Chondrocyte (in vitro differentiated cells): Measurements from ENCODE around the gene RBM34. TPM values are rescaled to one million over a fixed set of nuclear protein-coding genes. Genes with fewer than 3 reads are reported as not detected.
A peak's percentile ranks its signal among the peaks of the same experiment; 100 is the strongest.

ENCODE experiments used
- DNase-seq: peaks from one replicate; pipeline ENCODE4 v3.0.0; 2021; ENCODE audit warnings: mixed read lengths, low spot score
- H3K27ac Mint-ChIP-seq: one replicate; pipeline ENCODE4 v1.8.0; 2021; ENCODE audit warnings: mild to moderate bottlenecking, moderate library complexity, mixed read lengths; ENCODE audit not compliant: unreplicated experiment
- H3K27me3 Mint-ChIP-seq: 2 replicates; pipeline ENCODE4 v1.8.0; 2021; ENCODE audit warnings: low read depth, mixed read lengths
- H3K36me3 Mint-ChIP-seq: 2 replicates; pipeline ENCODE4 v1.8.0; 2021; ENCODE audit warnings: low read depth, mixed read lengths
- H3K4me1 Mint-ChIP-seq: 2 replicates; pipeline ENCODE4 v1.8.0; 2021; ENCODE audit warnings: low read depth, mild to moderate bottlenecking, mixed read lengths
- H3K4me3 Mint-ChIP-seq: one replicate; pipeline ENCODE4 v1.8.0; 2021; ENCODE audit warnings: mild to moderate bottlenecking, moderate library complexity, mixed read lengths; ENCODE audit not compliant: unreplicated experiment
- H3K9me3 Mint-ChIP-seq: 2 replicates; pipeline ENCODE4 v1.8.0; 2021; ENCODE audit warnings: low read depth, mixed read lengths
- CTCF ChIP-seq: fragments of 200-600 bp; sonication (generic); IDR thresholded peaks from 2 replicates; pipeline ENCODE4 v1.5.0; 2021; ENCODE audit warnings: antibody characterized with exemption, mild to moderate bottlenecking, moderate library complexity
- total RNA-seq: library from RNA; stranded (reverse); gene quantifications from 3 replicates; pipeline ENCODE4 v1.2.1, GENCODE V29; 2021

RBM34 gene
- total RNA-seq, 1 donor from 2014 or later, result 67.6 TPM

- H3K27me3 Mint-ChIP-seq, result no peaks in the 10 kb centered on the region
- H3K9me3 Mint-ChIP-seq, result no peaks in the 10 kb centered on the region
- no peak for DNase-seq
- H3K4me3 Mint-ChIP-seq, result no peak overlapping the region
- peaks cover 22% of the 10 kb centered on the region for H3K36me3 Mint-ChIP-seq
- peaks cover 14% of the 10 kb centered on the region for H3K4me1 Mint-ChIP-seq
- no peak for TF ChIP-seq CTCF
- H3K27ac Mint-ChIP-seq, result no peak overlapping the region
Measured at GRCh38 chr1:235131961-235132360, 29.1 kb downstream of the RBM34 start.

- Mint-ChIP-seq H3K27me3 (no peaks in the 10 kb centered on the region), H3K36me3 (peaks cover 15% of the 10 kb centered on the region), H3K4me3 (no peak overlapping the region), H3K4me1 (peaks cover 26% of the 10 kb centered on the region), H3K27ac (peak overlapping the region; percentile 2), H3K9me3 (no peaks in the 10 kb centered on the region)
- no peak for DNase-seq
- no peak for TF ChIP-seq CTCF
Measured at GRCh38 chr1:235130766-235131270, 30.2 kb downstream of the RBM34 start.

- Mint-ChIP-seq H3K27ac (peak overlapping the region; percentile 98), H3K9me3 (no peaks in the 10 kb centered on the region), H3K36me3 (peaks cover 9% of the 10 kb centered on the region), H3K4me1 (peaks cover 27% of the 10 kb centered on the region), H3K4me3 (peak overlapping the region; percentile 25), H3K27me3 (no peaks in the 10 kb centered on the region)
- no peak for DNase-seq
- TF ChIP-seq CTCF, result no peak
Measured at GRCh38 chr1:235129774-235130570, 31.1 kb downstream of the RBM34 start.

- peak within 1 kb of the TSS; percentile 98 for H3K27ac Mint-ChIP-seq
- H3K36me3 Mint-ChIP-seq, result peaks cover 9% of the 10 kb centered on the region
- peak; percentile 97 for DNase-seq
- peak within 1 kb of the TSS; percentile 98 for H3K4me3 Mint-ChIP-seq
- peaks cover 31% of the 10 kb centered on the region for H3K4me1 Mint-ChIP-seq
- TF ChIP-seq CTCF, result peak; percentile 49
- no peaks in the 10 kb centered on the region for H3K27me3 Mint-ChIP-seq
- no peaks in the 10 kb centered on the region for H3K9me3 Mint-ChIP-seq
Measured at GRCh38 chr1:235128456-235129328, 32.4 kb downstream of the RBM34 start, which contains the start of gene TOMM20. Gene TOMM20, minus strand, starts transcription at chr1:235128837. Its CDS starts 122 bp downstream, at chr1:235128715.
